Endothelial cell of umbilical vein (primary cell): Measurements from ENCODE around the gene CNKSR3. TPM values are rescaled to one million over a fixed set of nuclear protein-coding genes. Genes with fewer than 3 reads are reported as not detected.

Source experiments
- BruUV-seq: library from RNA; stranded (reverse); fragments of 400-500 nt; replicated peaks from 2 replicates; lab custom pipeline; 2021; lab: Mats Ljungman, UMichigan
- CTCF ChIA-PET: fragments of 300-600, 350-600 bp; sonication (Branson Sonifier 250); formaldehyde crosslinking; loops from one replicate; lab custom pipeline; 2021; ENCODE audit warnings: antibody characterized with exemption, inconsistent platforms; lab: Charles Lee
- POLR2A ChIA-PET: fragments of 300-600, 350-600 bp; sonication (Branson Sonifier 250); formaldehyde crosslinking; loops from one replicate; lab custom pipeline; 2021; ENCODE audit warnings: antibody characterized with exemption, inconsistent platforms; lab: Charles Lee
- DNase-seq: peaks from one replicate; pipeline ENCODE4 v3.0.0-alpha.2; 2011; ENCODE audit warnings: low read depth, low spot score
- FAIRE-seq: peaks from 2 replicates; lab custom pipeline; 2011; peaks lifted over from hg19 to GRCh38; lab: Jason Lieb, UNC
- H2AFZ ChIP-seq: 2 replicates; pipeline ENCODE4 v1.6.0; 2012; ENCODE audit warnings: low read depth, low read length, control low read depth, inconsistent platforms
- H3K27ac ChIP-seq: 2 replicates; pipeline ENCODE4 v1.5.1; 2011; ENCODE audit warnings: low read depth, mild to moderate bottlenecking, control low read depth, low read length, moderate library complexity; ENCODE audit not compliant: insufficient read depth
- H3K27me3 ChIP-seq, 2 experiments: 2 replicates each; pipeline versions ENCODE4 v1.6.0 to v1.6.1; 2011; ENCODE audit warnings: low read length in 2 of 2, mixed read lengths in 1 of 2; ENCODE audit not compliant: control insufficient read depth in 2 of 2, insufficient read depth in 2 of 2
- H3K36me3 ChIP-seq, 2 experiments: 2 replicates in 1 of 2; 3 replicates in 1 of 2; pipeline ENCODE4 v1.5.1; 2011; ENCODE audit warnings: low read length in 2 of 2, mild to moderate bottlenecking in 1 of 2, moderate library complexity in 1 of 2; ENCODE audit not compliant: control insufficient read depth in 2 of 2, insufficient read depth in 2 of 2; ENCODE audit errors: extremely low read depth in 1 of 2
- H3K4me1 ChIP-seq: 3 replicates; pipeline ENCODE4 v1.5.1; 2011; ENCODE audit warnings: mild to moderate bottlenecking, low read length; ENCODE audit not compliant: control insufficient read depth, insufficient read depth; ENCODE audit errors: extremely low read depth
- H3K4me2 ChIP-seq: 2 replicates; pipeline ENCODE4 v1.6.1; 2011; ENCODE audit warnings: low read length, control low read depth, mixed read lengths; ENCODE audit not compliant: insufficient read depth
- H3K4me3 ChIP-seq, 3 experiments: fragments of 200-600 bp in 1 of 3; sonication (generic), shearing (Covaris generic) in 1 of 3; replicated peaks in 1 of 3; 2 replicates each; pipeline ENCODE4 v1.5.1; 2011 to 2016; ENCODE audit warnings: control low read depth in 3 of 3, low read length in 3 of 3, mild to moderate bottlenecking in 2 of 3, inconsistent platforms in 1 of 3, low read depth in 1 of 3, moderate library complexity in 1 of 3; ENCODE audit not compliant: insufficient read depth in 1 of 3
- H3K79me2 ChIP-seq: 2 replicates; pipeline ENCODE4 v1.6.0; 2012; ENCODE audit warnings: low read length, inconsistent platforms; ENCODE audit not compliant: control insufficient read depth, insufficient read depth
- H3K9ac ChIP-seq: replicated peaks from 2 replicates; pipeline ENCODE3; 2011; ENCODE audit warnings: low read length, control low read depth; ENCODE audit not compliant: insufficient read depth; ENCODE audit errors: extremely low read depth
- H3K9me1 ChIP-seq: replicated peaks from 3 replicates; pipeline ENCODE4 v1.6.0; 2011; ENCODE audit warnings: mild to moderate bottlenecking, low read length; ENCODE audit not compliant: control insufficient read depth, insufficient read depth; ENCODE audit errors: extremely low read depth
- H3K9me3 ChIP-seq: replicated peaks from 2 replicates; pipeline ENCODE4 v1.5.1; 2012; ENCODE audit warnings: low read length, inconsistent platforms; ENCODE audit not compliant: control insufficient read depth, insufficient read depth
- H4K20me1 ChIP-seq: replicated peaks from 2 replicates; pipeline ENCODE3; 2011; ENCODE audit warnings: mild to moderate bottlenecking, low read length; ENCODE audit not compliant: control insufficient read depth, insufficient read depth; ENCODE audit errors: extremely low read depth
- EZH2 ChIP-seq: IDR thresholded peaks from 2 replicates; pipeline ENCODE4 v1.6.1; 2012; ENCODE audit warnings: borderline replicate concordance, low read depth, mild to moderate bottlenecking, moderate library complexity, low read length, inconsistent platforms; ENCODE audit not compliant: severe bottlenecking
- FOS ChIP-seq: IDR thresholded peaks from 2 replicates; pipeline ENCODE4 v1.6.1; 2011; ENCODE audit warnings: mild to moderate bottlenecking, low read length, moderate library complexity, borderline replicate concordance; ENCODE audit not compliant: insufficient read depth
- GATA2 ChIP-seq: IDR thresholded peaks from 2 replicates; pipeline ENCODE4 v1.7.0; 2011; ENCODE audit warnings: low read depth, mild to moderate bottlenecking, moderate library complexity, mixed read lengths, low read length; ENCODE audit not compliant: insufficient read length, insufficient read depth
- JUN ChIP-seq: IDR thresholded peaks from 2 replicates; pipeline ENCODE4 v1.6.1; 2011; ENCODE audit warnings: borderline replicate concordance, low read depth; ENCODE audit not compliant: insufficient read length, insufficient read depth
- MYC ChIP-seq: IDR thresholded peaks from one replicate; pipeline ENCODE4 v1.6.1; 2011; ENCODE audit warnings: mild to moderate bottlenecking, low read depth, low read length
- POLR2A ChIP-seq: IDR thresholded peaks from 2 replicates; pipeline ENCODE4 v1.6.1; 2012; ENCODE audit warnings: low read depth, mild to moderate bottlenecking, control low read depth, low read length
- POLR2AphosphoS5 ChIP-seq: IDR thresholded peaks from 2 replicates; pipeline ENCODE4 v1.6.1; 2012; ENCODE audit warnings: low read depth, mild to moderate bottlenecking, control low read depth, low read length, moderate library complexity; ENCODE audit not compliant: insufficient read depth
- dilution Hi-C: fragments of 300-500 bp; cut with MboI; formaldehyde crosslinking; loops from one replicate; pipeline ENCODE4 v1.15.0; 2019; ENCODE audit warnings: low sequenced_read_pairs; ENCODE audit not compliant: extremely low pct_ligation_motif_present
- intact Hi-C: fragments of 100-400 bp; cut with micrococcal nuclease; formaldehyde crosslinking; loops from one replicate; pipeline ENCODE4 v1.10.0; 2022
- polyA plus RNA-seq, 4 experiments: library from polyadenylated mRNA; depleted of rRNA in 3 of 4; stranded (reverse) in 3 of 4; unstranded in 1 of 4; fragments of >200 nt; gene quantifications; 2 replicates each; pipeline versions ENCODE4 v1.2.1 to v1.2.3, GENCODE V29; 2011 to 2012; ENCODE audit warnings: missing spikeins in 1 of 4
- total RNA-seq: library from RNA; stranded (reverse); gene quantifications from 2 replicates; pipeline ENCODE4 v1.2.3, GENCODE V29; 2021
- TF ChIP-seq, protein P1 (sequence below): IDR thresholded peaks from 2 replicates; pipeline ENCODE4 v1.6.1; 2011; ENCODE audit not compliant: insufficient read depth, insufficient read length
- TF ChIP-seq, protein P2 (sequence below), 2 donors: IDR thresholded peaks; 1 replicate in 1 of 2; 2 replicates in 1 of 2; pipeline ENCODE4 v1.5.1; 2011; ENCODE audit warnings: low read length in 2 of 2, mild to moderate bottlenecking in 2 of 2, moderate library complexity in 2 of 2, control low read depth in 1 of 2, inconsistent platforms in 1 of 2, low read depth in 1 of 2; ENCODE audit not compliant: insufficient read depth in 1 of 2; ENCODE audit errors: extremely low read depth in 1 of 2

CNKSR3 gene
- total and polyA plus RNA-seq, 2 donors (not counting 3 experiments of a cell fraction or from before 2014, with no cell fraction given): 2.3 to 15.6 TPM

DNA sequence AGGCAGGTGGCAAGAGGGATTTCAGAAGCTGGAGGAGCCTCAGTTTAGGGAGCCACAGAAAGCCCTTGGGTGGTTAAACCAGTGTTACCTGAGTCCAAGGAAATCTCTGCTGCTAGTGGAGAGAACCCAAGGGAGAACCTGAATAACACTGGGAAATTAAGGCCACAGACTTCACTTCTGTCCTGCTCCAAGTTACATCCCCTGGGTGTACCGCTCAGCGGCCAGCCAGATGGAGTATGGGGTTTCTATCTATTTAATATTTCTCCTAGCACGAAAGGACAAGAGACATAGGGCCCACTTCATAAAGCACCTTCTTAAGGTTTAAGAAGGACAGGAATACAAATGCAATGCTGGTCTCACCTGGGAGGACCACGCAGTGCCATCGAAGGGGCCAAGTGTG, 5.8 kb upstream of the CNKSR3 start:
- FAIRE-seq (no peak), DNase-seq (peak; percentile 12)
- Histone ChIP-seq H3K9me3 (no peaks in the 10 kb centered on the region), H3K4me1 (peaks cover 13% of the 10 kb centered on the region), H3K27ac (peak overlapping the region; percentile 35), H3K79me2 (no peaks in the 10 kb centered on the region), H3K9ac (peak overlapping the region; percentile 25), H3K36me3 (no peaks in the 10 kb centered on the region), H3K27me3 (no peaks in the 10 kb centered on the region), H3K4me3 (peak overlapping the region in 2 of 3 experiments; percentile 8 to 36), H4K20me1 (no peaks in the 10 kb centered on the region), H3K4me2 (peak overlapping the region; percentile 79), H2AFZ (peak overlapping the region; percentile 67), H3K9me1 (no peaks in the 10 kb centered on the region)
- intact Hi-C loops (no loop called here), dilution Hi-C loops (no loop called here)
- no peak for TF ChIP-seq POLR2AphosphoS5
- TF ChIP-seq FOS: no peak
- no peak for TF ChIP-seq EZH2
- no peak for TF ChIP-seq MYC
- TF ChIP-seq GATA2: no peak
- TF ChIP-seq JUN: no peak
- TF ChIP-seq POLR2A: no peak
- TF ChIP-seq, protein P1, sequence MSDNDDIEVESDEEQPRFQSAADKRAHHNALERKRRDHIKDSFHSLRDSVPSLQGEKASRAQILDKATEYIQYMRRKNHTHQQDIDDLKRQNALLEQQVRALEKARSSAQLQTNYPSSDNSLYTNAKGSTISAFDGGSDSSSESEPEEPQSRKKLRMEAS: no peak
- TF ChIP-seq, protein P2, sequence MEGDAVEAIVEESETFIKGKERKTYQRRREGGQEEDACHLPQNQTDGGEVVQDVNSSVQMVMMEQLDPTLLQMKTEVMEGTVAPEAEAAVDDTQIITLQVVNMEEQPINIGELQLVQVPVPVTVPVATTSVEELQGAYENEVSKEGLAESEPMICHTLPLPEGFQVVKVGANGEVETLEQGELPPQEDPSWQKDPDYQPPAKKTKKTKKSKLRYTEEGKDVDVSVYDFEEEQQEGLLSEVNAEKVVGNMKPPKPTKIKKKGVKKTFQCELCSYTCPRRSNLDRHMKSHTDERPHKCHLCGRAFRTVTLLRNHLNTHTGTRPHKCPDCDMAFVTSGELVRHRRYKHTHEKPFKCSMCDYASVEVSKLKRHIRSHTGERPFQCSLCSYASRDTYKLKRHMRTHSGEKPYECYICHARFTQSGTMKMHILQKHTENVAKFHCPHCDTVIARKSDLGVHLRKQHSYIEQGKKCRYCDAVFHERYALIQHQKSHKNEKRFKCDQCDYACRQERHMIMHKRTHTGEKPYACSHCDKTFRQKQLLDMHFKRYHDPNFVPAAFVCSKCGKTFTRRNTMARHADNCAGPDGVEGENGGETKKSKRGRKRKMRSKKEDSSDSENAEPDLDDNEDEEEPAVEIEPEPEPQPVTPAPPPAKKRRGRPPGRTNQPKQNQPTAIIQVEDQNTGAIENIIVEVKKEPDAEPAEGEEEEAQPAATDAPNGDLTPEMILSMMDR (IDR thresholded peaks at IDR 0.05; ENCODE audit: extremely low read depth in 1 of 2, insufficient read depth in 1 of 2, low read depth in 1 of 2, low read length in 2 of 2): no peak
- POLR2A ChIA-PET: interaction anchor here (0.9 kb wide), 1 partner anchor 218 kb away, joined by 3 read pairs; no protein-coding TSS in a partner anchor
- CTCF ChIA-PET: interaction anchor here (1.0 to 2.3 kb wide), 3 partner anchors 16 to 160 kb away, joined by 3 to 14 read pairs (median 4); no protein-coding TSS in a partner anchor
- no TSS peak for BruUV-seq
